ENCODE results near the gene ABCD2.

DNA sequence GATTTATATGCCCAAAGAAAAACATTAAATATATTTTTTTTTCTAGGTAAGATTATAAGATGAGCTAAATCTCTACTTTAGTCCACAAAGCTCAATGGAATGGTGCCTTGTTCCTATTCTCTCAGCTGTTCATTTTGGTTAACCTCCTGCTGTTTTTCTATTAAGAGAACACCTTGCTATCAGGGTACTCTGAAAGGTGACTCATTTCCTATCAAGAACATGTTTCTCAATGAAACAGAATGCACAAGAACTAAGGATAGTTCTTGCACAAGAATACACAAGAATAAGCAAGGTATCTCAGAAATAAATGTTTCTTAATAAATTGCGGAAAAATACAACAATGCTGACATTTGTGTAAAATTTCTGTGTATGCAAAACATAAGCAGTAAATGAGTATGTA lies 14.1 kb downstream of the ABCD2 start:
- TF ChIP-seq, protein P1, sequence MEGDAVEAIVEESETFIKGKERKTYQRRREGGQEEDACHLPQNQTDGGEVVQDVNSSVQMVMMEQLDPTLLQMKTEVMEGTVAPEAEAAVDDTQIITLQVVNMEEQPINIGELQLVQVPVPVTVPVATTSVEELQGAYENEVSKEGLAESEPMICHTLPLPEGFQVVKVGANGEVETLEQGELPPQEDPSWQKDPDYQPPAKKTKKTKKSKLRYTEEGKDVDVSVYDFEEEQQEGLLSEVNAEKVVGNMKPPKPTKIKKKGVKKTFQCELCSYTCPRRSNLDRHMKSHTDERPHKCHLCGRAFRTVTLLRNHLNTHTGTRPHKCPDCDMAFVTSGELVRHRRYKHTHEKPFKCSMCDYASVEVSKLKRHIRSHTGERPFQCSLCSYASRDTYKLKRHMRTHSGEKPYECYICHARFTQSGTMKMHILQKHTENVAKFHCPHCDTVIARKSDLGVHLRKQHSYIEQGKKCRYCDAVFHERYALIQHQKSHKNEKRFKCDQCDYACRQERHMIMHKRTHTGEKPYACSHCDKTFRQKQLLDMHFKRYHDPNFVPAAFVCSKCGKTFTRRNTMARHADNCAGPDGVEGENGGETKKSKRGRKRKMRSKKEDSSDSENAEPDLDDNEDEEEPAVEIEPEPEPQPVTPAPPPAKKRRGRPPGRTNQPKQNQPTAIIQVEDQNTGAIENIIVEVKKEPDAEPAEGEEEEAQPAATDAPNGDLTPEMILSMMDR (IDR thresholded peaks at IDR 0.05), result no peak
- TF ChIP-seq POLR2A (IDR thresholded peaks at IDR 0.05), result no peak

Measured in body of pancreas (tissue), 4 donors.